ENCODE results near the gene HELQ.
A peak's percentile ranks its signal among the peaks of the same experiment; 100 is the strongest.

The HELQ gene

DNA sequence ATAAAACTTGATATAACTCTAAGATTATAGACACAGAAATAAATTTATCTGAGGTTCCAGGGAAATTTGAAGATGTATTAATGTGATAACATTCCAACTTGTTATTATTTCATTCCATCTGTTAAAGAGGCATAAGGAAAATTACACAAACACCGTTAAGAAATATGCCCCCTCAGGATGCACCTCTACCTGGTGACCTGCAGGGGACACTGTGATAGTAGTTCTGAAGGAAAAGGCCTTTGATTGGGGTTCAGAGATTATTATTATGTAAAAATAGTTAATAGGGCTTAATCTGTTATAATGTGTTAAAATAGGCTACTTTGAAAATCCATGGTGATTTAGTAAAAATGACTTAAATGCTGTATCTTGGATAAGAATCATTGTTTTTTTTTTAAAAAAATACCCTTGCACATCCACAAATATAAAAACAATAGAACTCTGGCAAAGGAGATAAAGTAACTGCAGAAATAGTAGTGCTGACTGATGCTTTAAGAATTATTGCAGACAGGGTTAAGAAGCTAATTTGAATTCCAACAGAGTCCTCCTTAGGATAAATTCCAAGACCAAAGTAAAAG is 35.3 kb upstream of the HELQ start:
- TF ChIP-seq, protein P1, sequence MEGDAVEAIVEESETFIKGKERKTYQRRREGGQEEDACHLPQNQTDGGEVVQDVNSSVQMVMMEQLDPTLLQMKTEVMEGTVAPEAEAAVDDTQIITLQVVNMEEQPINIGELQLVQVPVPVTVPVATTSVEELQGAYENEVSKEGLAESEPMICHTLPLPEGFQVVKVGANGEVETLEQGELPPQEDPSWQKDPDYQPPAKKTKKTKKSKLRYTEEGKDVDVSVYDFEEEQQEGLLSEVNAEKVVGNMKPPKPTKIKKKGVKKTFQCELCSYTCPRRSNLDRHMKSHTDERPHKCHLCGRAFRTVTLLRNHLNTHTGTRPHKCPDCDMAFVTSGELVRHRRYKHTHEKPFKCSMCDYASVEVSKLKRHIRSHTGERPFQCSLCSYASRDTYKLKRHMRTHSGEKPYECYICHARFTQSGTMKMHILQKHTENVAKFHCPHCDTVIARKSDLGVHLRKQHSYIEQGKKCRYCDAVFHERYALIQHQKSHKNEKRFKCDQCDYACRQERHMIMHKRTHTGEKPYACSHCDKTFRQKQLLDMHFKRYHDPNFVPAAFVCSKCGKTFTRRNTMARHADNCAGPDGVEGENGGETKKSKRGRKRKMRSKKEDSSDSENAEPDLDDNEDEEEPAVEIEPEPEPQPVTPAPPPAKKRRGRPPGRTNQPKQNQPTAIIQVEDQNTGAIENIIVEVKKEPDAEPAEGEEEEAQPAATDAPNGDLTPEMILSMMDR (IDR thresholded peaks at IDR 0.05; ENCODE audit: extremely low read depth, missing control alignments), result peak; percentile 80
- peak; percentile 53 for DNase-seq (ENCODE audit: low spot score)

DNA sequence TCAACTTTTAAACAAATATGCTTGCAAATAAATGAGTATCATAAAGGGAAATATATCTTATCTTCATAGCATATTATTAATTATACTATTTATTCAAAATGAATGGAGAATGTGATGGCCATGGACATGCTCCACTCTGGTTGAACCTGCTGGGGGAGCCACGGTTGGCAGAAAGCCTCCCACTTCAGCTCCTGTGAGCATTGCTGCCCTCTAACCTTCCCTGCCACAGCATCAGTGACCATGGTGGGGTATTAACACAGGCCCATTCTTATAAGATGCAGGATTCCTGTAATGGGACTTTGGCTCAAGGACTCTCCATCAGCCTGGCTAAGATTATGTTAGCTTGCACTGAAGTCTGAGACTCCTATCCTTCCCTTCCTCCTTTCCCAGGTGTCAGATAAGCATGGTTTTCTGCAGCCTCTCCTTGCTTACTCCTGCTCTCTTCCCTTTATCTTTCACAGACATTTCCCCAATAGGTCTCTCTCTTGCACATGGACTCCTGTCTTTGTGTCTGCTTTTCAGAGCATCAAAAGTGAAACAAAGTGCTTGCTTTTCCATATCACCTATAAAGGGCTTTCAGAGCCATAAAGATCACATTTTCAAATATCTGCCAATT is 34.2 kb upstream of the HELQ start:
- TF ChIP-seq, protein P1 (IDR thresholded peaks at IDR 0.05; ENCODE audit: extremely low read depth, missing control alignments), result no peak
- no peak for DNase-seq (ENCODE audit: low spot score)

DNA sequence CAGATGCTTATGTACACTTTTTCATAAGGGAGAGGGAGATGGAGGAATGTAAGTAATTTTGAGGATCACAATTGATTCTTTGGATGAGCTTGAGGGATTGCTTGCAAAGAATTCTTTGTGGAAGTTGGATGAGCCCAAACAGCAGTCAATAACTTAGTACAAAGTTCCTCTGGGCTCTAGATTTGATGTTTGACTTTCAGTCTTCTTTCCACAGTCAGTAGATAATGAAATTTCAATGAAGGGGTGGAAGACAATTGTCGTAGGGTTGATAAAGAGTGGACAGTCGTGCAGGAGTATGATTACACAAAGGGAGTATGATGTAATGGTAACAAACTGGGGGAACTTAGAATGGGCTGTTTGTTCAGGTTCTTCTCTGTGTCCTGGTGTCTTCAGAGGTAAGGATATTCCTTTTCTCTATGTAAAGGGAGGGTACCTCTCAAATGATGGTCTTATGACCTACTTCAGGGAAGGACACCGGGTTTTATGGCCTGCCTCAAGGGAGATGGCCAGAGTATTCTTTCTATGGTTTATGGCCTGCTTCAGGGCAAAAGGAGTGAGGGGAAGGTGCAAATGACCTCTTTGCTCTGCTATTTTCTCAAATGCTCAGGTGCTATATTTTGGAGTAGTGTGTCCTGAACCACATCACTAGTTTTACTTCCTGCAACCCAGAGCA is 31.0 kb upstream of the HELQ start:
- TF ChIP-seq, protein P1 (IDR thresholded peaks at IDR 0.05; ENCODE audit: extremely low read depth, missing control alignments), result no peak
- no peak for DNase-seq (ENCODE audit: low spot score)

DNA sequence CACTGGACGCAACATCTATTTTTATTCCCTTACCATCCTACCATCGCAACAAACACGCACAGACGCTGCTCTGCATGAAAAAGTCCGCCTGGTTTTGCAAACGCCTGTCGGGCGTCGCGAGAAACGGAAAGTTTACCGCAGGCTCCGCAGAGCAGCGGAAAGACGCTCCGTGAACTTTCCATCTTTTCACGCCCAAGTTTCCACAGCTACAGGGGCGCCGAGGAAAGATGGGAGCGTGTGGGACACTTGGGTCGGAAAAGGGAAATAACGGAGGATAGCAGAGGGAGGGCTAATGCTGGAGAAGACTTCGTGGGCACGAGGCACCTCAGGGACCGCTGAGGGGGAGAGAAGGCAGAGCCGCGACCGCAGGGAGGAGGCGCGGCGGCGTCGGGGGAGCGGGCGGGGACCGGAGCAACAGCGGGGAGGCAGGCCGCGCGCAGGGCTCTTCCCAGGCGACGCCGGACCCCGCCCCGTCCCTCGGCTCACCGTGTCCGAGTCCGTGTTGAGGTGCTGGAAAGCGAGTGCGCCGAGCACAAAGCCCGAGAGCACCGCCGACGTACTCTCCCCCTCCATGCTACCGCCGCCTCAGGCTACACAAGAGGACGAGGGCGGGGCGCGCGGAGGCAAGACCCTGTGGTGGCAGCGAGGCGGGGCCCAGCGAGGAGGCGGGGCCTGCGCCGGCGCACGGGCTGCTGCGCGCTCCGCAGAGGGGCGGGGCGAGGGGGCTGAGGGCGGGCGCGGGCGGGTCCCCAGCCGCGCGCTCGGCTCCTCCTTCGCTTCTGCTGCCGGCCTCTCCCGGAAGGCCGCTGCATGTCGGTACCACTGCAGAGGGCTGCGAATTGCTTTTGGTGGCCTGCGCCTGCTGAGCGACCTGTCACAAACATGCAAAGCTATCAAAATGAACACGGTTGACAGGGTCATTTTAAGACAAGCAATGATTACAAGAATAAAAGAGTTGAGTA is 29.2 kb upstream of the HELQ start, which contains the start of gene ABRAXAS1:
Gene ABRAXAS1 (minus strand): TSS at position 601 of the 962 bp plus-strand sequence. CDS start 28 bp downstream, at position 573.
- peak; percentile 99 for DNase-seq (ENCODE audit: low spot score)

GRCh38 chr4:83473966-83474365 is 18.3 kb upstream of the HELQ start:
- TF ChIP-seq, protein P1 (IDR thresholded peaks at IDR 0.05; ENCODE audit: extremely low read depth, missing control alignments), result no peak
- DNase-seq (ENCODE audit: low spot score), result no peak

More for the DNA sequence above, 29.2 kb upstream of the HELQ start, which contains the start of gene ABRAXAS1:
- TF ChIP-seq, protein P1 (IDR thresholded peaks at IDR 0.05; ENCODE audit: extremely low read depth, missing control alignments), result no peak

GRCh38 chr4:83473423-83473822 is 17.8 kb upstream of the HELQ start:
- no peak for DNase-seq (ENCODE audit: low spot score)
- TF ChIP-seq, protein P1 (IDR thresholded peaks at IDR 0.05; ENCODE audit: extremely low read depth, missing control alignments), result no peak

Data from GM20000 (cell line).